COLO829 (cell line): ENCODE measurements around the gene DTNBP1.

ENCODE experiments used
- DNase-seq: peaks from one replicate; pipeline ENCODE4 v3.0.0; 2012; ENCODE audit warnings: low spot score

DTNBP1 gene

DNA sequence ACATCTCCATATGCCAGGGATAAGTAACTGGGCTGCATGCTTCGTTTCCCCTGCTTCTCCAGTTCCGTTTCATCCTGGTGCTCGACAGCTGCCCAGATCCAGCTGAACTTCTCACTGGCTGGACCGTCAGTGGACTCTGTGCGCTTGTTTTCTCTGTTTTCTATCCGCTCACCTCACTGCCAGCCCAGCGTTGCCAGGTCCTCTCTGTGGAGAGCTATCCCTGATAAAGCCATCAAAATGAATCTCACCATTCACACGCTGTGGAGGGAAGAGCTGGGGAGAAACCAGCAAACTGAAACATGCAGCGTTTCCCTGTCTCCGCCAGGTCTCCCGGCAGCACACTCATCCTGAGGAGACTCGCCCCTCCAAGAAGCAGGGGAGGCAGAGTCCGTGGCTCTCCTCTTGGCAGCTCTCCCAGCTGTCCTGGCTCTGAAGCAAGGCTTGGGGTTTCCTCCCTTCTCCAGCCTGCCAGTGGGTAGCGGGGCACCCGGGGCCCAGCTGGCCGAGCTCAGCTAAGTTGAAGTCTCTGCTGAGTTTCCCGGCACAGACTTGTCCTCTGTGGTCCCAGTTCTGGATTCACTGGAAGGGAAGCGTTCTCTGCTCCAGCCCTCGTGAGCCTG lies 160.9 kb downstream of the DTNBP1 start:
- DNase-seq: no peak

DNA sequence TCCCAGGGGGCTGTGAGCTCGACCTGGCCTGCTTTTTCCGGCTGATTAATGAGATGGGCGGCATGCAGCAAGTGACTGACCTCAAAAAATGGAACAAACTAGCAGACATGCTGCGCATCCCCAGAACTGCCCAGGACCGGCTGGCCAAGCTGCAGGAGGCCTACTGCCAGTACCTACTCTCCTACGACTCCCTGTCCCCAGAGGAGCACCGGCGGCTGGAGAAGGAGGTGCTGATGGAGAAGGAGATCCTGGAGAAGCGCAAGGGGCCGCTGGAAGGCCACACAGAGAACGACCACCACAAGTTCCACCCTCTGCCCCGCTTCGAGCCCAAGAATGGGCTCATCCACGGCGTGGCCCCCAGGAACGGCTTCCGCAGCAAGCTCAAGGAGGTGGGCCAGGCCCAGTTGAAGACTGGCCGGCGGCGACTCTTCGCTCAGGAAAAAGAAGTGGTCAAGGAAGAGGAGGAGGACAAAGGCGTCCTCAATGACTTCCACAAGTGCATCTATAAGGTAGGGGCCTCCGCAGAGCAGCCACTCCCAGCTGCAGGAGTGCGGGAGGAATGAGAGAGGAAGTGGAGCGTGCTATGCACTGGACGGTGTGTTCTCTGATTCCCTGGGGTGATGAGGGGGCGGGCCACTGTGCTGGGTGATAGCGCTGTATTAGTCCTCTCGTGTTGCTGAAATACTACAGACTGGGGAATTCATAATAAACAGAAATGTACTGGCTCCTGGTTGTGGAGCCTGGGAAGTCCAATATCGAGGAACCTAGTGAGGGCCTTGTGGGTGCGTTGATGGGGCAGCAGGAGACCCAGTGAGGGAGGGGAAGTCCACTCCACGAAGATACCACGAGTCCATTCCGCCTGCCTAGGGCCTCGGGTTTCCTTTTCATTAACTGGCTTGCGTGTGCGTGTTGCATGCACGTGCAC lies 161.7 kb downstream of the DTNBP1 start:
- no peak for DNase-seq

DNA sequence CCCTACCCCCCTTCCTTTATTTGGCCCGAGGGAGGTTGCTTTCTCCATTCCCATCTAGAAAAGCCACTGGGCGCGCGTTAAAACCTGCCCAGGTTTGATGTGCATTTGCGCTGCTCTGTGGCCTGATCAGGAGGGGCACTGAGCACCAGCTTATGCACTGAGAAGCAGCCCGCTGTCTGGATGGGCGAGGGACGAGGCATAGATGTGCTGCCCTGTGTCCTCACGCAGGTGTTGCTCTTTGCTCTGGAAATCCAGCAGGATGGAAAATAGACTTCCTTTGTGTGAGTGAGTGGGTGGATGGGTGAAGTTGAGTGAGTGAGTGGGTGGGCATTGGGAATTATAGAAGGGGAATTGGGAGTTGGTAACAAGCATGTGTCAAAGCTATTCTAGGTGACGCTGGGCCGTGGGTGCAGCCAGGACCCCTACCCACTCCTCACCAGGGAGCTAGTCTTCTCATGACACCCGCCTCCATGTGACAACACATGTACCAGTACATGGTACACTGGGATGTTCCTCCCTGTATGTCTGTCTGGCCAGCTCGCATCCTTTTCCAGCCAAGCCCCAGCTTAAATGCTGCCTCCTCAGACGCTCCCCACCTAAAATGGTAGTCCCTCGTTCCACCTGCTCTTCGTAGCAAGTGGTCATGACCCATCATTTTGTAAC lies 162.6 kb downstream of the DTNBP1 start:
- no peak for DNase-seq

GRCh38 chr6:15499591-15499990 lies 163.2 kb downstream of the DTNBP1 start:
- DNase-seq: no peak

DNA sequence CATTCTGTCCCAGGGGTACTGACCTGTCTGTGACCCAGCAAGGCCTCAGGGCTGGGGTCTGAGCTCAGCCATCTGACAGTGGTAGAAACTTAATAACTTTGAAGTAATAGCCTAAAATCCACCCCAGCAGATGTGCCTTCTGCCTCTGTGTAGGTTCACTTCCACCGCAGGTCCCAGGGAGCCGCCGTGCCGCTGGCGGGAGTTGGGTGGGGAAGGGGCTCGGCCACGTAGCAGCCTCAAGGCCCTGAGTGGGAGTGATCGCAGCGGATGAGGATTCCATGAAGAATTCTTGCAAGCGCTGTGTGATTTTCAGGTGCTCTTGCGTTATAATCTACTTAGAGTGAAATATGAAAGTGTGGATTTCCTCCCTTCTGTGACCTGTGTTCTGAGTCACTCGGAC lies 163.7 kb downstream of the DTNBP1 start:
- DNase-seq: no peak

GRCh38 chr6:15498640-15499039 lies 164.2 kb downstream of the DTNBP1 start:
- no peak for DNase-seq

- no peak for DNase-seq
These were observed 166.3 kb downstream of the DTNBP1 start for GRCh38 chr6:15496345-15497131.

DNA sequence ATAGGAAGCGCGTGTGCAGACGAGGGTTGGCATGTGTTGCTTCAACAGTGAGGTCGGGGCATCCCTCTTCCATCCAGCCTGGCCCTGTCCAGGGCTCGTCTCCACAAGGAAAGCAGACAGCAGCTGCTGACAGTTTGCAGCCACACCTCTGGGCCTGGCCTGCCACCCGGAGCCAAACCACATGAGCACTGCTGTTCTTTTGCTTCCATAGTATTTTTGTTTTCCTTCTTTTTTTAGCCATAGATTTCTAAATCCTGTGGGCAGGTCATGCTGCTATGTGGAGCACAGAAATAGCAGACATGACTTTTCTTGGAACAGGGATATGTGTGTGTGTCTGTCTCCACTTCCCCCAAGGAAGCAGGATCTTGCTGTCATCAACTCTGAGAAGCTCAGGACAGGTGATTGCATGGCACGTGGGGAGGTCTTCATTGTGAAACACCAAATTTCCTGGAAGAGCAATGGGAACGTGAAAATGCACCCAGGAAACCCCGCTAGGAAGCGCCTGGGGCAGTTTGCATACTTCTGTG lies 167.4 kb downstream of the DTNBP1 start:
- no peak for DNase-seq

GRCh38 chr6:15493437-15494168 lies 169.2 kb downstream of the DTNBP1 start:
- DNase-seq: no peak

DNA sequence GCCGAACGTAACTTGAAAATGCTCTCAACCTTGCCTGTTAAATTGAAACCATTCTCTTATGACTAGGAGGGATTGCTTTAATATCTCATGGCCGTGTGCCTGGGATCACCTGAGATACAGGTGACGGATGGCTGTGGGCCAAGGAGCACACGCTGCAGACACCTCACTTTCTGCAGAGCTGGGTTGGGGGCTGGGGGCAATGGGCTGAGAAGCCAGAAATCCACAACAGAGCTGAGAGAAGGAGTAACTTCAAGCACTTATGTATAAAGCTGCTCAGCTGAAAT lies 170.9 kb downstream of the DTNBP1 start:
- no peak for DNase-seq

DNA sequence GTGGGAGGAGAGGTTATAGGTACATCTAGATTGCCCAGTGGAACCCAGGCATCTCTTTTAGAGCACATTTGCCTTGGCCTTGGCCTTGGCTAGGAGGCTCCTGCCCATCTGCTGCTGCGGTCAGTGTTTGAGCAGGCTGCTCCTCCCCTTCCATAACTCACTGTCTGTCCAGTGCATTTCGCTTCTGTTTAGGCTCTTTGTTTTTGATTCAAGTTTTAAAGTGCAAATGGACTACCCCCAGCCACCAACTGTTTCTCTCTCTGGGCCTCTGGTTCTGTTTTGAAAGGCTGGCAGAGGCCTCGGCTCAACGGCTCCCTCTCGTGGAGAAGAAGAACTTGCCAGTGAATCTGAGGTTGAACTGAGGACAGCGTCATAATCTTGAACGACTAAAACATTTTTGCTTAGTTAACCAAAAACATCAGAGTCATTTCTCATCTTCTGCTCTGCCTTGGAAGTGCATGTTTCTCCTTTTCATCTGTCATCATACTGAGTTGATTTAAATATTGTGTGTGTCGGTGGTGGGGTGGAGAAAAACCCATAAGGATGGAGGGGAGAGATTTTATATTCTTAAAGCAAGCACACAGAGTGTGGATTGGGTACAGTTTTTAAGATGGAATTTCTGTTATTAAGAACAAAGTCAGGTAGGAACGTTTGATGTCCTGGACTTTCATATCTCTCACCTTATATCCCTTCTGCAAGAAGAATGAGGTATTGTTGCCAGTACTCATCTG lies 171.4 kb downstream of the DTNBP1 start:
- peak; percentile 93 for DNase-seq

DNA sequence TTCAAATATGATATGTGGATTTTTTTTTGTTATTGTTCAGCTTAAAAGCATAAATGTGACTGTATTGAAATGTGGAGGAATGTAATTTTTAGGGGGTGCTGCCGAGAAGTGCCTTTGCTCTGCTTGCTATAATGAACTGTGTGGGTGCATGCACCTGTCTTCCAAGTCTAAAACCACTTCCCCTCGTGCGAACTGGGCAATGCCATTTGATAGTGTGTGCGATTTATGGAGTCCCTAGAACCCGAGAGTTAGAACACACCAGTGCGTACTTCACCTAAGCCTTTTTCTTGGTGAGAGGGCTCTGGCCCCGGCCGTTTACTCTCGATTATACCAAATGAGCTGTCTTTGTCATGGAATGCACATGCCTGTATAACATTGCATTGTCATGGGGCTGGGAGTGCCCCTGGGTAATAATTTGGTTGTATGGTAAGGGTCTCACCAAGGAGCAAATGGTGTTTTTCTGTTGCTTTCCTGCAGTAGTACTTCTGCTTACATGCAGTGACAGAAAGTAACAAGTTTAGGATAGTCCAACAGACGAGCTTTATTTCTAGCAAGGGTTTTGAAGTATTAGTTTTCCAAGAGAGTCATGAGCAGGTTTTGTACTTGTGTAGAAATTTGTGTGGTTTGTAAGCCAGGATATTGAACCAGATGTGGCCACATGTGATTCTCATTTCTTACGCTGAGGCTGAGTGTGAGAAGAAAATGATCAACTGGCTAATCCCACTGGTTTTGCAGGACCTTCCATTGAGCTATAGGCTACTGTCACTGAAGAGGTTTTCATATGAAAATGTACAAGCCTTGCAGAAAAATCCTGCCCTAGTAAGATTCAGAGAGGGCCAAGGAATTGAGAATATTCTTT lies 172.4 kb downstream of the DTNBP1 start:
- DNase-seq: no peak

DNA sequence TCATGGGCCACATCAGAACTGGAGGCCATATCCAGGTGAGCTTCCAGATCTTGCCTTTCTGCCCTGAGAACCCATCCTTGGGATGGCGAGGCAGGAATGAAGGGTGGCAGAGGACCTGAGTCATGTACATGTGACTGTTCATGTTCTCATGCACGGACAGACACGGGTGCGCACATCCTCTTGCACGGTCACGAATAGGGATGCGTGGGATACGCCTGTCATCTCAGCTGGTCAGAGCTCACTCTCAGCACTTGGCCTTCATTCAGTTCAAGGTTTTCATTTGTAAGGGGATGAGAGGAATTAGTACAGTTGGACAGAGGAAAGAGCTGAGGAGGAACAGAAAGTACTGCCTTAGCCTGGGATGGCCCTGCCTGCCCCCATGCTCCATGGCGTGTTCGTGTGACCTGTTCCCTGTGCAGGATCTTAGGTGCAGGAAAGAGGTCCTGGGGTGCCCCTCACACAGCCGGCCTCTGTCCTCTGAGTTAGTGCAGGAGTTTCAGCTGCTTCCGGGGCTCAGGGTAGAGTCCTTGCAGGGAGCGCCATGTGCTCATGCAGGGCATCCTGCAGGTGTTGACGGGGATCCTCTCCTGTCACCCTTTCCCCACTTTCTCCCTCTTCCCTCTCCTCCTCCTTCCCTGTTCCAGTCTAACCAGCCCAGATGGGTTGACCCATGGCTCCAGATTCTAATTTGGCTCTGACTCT lies 173.4 kb downstream of the DTNBP1 start:
- DNase-seq: no peak

- no peak for DNase-seq
These were observed 175.6 kb downstream of the DTNBP1 start for GRCh38 chr6:15487262-15487661.

DNA sequence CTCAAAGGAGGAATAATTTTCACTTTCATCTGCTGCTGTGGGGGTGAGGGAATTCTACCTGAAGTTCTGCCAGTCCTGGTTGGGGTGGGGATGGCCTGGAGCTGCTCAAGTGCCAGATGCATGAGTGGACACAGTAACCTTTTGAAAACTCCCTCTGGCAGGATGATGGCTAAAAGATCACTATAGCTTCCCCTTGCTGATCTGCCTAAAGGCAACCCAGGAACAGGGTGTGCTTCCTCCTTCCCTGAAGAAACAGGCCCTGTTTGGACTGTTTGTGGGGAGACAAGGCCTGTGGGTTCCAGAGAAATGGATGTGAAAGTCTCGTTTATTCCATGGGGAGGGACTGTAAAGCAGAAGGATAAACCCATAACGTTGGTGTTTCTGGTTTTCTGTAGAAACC lies 176.9 kb downstream of the DTNBP1 start:
- DNase-seq: no peak

DNA sequence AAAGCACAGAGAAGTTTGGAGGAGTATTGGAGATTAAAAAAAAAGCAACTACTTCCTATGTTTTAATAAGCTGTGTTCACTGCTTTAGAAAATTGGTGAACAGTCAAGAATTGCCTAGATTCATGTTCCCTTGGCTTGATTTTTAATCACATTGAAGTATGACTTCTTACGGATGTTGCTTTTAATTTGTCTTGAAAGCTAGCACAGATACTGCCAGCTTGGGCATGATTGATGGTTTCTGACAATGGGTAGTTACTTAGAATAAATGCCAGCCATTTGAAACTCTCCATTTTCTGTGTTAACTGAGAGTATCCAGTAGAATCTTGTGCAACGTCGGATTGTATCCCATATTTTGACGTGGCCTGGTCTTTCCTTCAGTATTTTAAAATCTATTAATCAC lies 178.0 kb downstream of the DTNBP1 start:
- DNase-seq: no peak

DNA sequence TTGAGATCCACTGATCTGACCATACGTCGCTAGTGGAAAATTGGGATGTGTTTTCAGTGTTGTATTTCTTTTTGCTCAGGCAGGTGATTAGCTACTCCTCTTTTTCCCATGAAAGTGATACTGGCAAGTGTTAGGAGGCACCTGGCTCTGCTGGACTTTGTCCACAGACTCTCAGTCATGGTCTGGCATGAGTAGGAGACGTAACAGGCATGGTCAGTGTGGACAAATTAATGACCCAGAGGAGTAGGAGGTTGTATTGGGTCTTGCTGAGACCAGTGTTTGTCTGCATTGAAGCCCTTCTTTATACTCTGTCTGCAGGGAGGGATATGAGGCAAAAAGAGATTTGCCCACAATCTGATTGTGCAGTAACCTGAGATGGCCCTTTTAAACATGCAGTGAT lies 178.7 kb downstream of the DTNBP1 start:
- no peak for DNase-seq

- DNase-seq: no peak
These were observed 179.8 kb downstream of the DTNBP1 start for GRCh38 chr6:15483060-15483459.
